ENCODE results near the gene MUC2. TPM values are rescaled to one million over a fixed set of nuclear protein-coding genes. Genes with fewer than 3 reads are reported as not detected.

The MUC2 gene
- total and polyA plus RNA-seq, 8 donors, result under 0.01 to 1,040 (median 0.45) TPM; not detected in 3

DNA sequence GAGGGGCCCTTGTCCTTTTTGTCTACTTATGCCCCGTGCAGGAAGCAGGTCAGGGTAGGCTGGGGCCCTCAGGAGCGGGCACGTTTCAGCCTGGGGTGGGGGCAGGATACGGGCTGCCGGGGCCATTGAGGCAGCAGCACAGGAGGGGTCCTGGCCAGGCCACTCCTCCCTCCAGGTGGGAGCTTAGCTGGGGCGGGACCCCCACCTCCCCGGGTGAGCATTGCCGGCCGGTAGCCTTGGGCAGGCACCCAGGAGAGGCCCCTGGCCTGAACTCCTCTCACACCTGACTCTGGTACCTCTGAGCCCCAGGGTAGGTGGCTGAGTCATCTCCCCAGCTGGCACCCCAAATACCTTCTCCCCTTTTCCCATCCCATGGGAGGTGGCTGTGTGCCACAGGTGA, 33.2 kb upstream of the MUC2 start:
- no peak for DNase-seq
- H3K4me3 ChIP-seq, result no peak overlapping the region
- peaks cover 8 to 43% (median 37%) of the 10 kb centered on the region in 4 donors for H3K4me1 ChIP-seq
- peaks cover 4 to 65% (median 23%) of the 10 kb centered on the region in 3 donors for H3K27me3 ChIP-seq
- H3K36me3 ChIP-seq, result no peaks in the 10 kb centered on the region
- no peaks in the 10 kb centered on the region for H3K9me3 ChIP-seq
- TF ChIP-seq, protein P1, sequence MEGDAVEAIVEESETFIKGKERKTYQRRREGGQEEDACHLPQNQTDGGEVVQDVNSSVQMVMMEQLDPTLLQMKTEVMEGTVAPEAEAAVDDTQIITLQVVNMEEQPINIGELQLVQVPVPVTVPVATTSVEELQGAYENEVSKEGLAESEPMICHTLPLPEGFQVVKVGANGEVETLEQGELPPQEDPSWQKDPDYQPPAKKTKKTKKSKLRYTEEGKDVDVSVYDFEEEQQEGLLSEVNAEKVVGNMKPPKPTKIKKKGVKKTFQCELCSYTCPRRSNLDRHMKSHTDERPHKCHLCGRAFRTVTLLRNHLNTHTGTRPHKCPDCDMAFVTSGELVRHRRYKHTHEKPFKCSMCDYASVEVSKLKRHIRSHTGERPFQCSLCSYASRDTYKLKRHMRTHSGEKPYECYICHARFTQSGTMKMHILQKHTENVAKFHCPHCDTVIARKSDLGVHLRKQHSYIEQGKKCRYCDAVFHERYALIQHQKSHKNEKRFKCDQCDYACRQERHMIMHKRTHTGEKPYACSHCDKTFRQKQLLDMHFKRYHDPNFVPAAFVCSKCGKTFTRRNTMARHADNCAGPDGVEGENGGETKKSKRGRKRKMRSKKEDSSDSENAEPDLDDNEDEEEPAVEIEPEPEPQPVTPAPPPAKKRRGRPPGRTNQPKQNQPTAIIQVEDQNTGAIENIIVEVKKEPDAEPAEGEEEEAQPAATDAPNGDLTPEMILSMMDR (IDR thresholded peaks at IDR 0.05), result no peak
- no peak for TF ChIP-seq POLR2AphosphoS5 (IDR thresholded peaks at IDR 0.05)
- no peak for TF ChIP-seq POLR2A (IDR thresholded peaks at IDR 0.05)
- no peak for TF ChIP-seq EP300 (IDR thresholded peaks at IDR 0.05)
- H3K27ac ChIP-seq, result peak overlapping the region in 2 of 5 donors; percentile 23 to 65
- 38 to 48% (median 46%) methylated on average over 6 to 9 of the region's 9 CpGs; no CpG with 5 or more reads in 1 of the 5 donors for WGBS, 5 donors
- intact Hi-C loops (cut with DNase I; ENCODE audit: low total_unique reads), result no loop called here

GRCh38 chr11:1041936-1042608, 32.6 kb upstream of the MUC2 start:
- Histone ChIP-seq H3K4me1 (peaks cover 8 to 37% (median 31%) of the 10 kb centered on the region in 4 donors), H3K27ac (peak overlapping the region in 2 of 5 donors; percentile 11 to 65), H3K4me3 (no peak overlapping the region), H3K9me3 (no peaks in the 10 kb centered on the region), H3K36me3 (no peaks in the 10 kb centered on the region), H3K27me3 (peaks cover 4 to 59% (median 17%) of the 10 kb centered on the region in 3 donors)
- intact Hi-C loops (cut with DNase I; ENCODE audit: low total_unique reads), result no loop called here
- peak; percentile 68 to 84 for DNase-seq
- TF ChIP-seq POLR2AphosphoS5 (IDR thresholded peaks at IDR 0.05) (no peak), POLR2A (IDR thresholded peaks at IDR 0.05) (no peak), EP300 (IDR thresholded peaks at IDR 0.05) (no peak)
- TF ChIP-seq, protein P1 (IDR thresholded peaks at IDR 0.05), result peak in 1 of 7 experiments; percentile 9
- WGBS, 5 donors, result 28 to 40% (median 31%) methylated on average over 16 to 18 of the region's 18 CpGs

DNA sequence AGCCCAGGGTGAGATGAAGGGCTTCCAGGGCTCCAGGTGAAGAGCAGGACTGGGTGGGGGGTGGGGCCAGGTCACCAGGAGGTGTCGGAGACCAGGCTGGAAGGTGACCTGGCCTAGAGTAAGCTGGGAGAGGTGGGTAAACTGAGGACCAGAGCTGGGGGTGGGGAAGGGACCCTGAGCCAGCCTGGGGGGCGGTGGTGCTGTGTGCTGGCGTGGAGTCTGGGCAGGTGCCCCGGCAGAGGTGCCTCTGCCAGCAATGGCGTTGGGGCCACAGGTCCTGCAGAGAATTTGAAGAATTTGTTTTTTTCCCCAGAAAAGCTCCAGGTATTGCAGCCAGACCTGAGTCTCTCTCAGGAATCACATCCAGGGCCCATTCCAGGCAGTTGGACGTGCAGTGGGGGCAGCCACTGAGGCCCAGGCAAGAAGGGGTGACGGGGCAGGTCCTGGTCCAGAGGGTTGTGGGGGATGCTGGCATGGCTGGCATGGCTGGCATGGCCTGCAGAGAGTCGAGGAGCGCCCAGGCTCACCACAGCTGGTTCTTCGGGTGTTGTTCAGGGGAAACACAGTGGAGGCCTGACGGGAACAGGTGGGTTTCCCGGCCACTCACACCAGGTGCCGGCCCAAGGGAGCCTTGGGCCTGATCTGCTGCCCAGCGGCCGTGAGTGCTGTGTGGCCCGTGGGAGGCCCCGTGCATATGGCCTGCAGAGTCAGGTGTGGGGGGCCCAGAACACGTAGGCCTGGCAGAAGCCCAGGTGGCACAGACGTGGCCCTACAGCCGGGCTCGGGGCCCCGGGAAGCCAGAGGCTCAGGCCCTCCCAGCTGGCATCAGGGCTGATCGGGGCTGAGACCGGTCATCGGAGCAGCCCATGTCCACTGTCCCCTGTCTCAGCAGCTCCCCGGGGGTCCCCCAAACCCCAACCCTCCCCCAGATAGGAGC, 31.8 kb upstream of the MUC2 start:
- Histone ChIP-seq H3K4me1 (peaks cover 8 to 35% (median 29%) of the 10 kb centered on the region in 4 donors), H3K4me3 (no peak overlapping the region), H3K27ac (no peak overlapping the region), H3K9me3 (no peaks in the 10 kb centered on the region), H3K36me3 (no peaks in the 10 kb centered on the region), H3K27me3 (peaks cover 4 to 58% (median 8%) of the 10 kb centered on the region in 3 donors)
- intact Hi-C loops (cut with DNase I; ENCODE audit: low total_unique reads), result no loop called here
- TF ChIP-seq, protein P1 (IDR thresholded peaks at IDR 0.05), result no peak
- TF ChIP-seq POLR2AphosphoS5 (IDR thresholded peaks at IDR 0.05), result no peak
- no peak for TF ChIP-seq EP300 (IDR thresholded peaks at IDR 0.05)
- no peak for TF ChIP-seq POLR2A (IDR thresholded peaks at IDR 0.05)
- no peak for DNase-seq
- WGBS, 5 donors, result 81 to 87% (median 85%) methylated on average over 23 to 26 of the region's 26 CpGs

DNA sequence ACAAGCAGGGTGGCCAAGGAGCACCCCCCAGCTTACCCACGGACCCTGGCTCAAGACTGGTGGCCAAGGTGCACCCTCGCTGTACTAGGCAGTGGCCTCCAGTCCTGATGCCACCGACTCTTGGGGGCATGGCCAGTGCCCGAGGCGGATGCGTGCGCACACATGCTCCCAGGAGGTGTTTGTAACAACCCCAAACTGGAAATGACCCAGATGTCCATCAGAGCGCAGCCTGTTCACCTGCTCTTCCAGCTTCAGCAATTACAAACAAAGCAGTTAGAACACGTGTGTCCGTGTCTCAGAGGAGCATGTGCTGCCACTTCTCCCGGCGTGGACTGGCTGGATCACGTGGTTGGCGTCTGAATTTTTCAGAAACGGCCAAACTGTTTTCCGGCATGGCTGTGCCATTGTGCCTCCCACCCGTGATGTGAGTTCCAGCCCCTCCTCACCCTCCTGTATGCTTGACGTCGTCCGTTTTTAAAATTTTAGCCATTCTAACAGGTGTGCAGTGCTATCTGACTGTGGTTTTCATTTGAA, 31.0 kb upstream of the MUC2 start:
- peaks cover 8 to 35% (median 29%) of the 10 kb centered on the region in 4 donors for H3K4me1 ChIP-seq
- 86 to 90% (median 89%) methylated on average over 16 to 20 of the region's 20 CpGs for WGBS, 5 donors
- no peaks in the 10 kb centered on the region for H3K36me3 ChIP-seq
- H3K27ac ChIP-seq, result no peak overlapping the region
- intact Hi-C loops (cut with DNase I; ENCODE audit: low total_unique reads), result no loop called here
- H3K4me3 ChIP-seq, result no peak overlapping the region
- H3K9me3 ChIP-seq, result no peaks in the 10 kb centered on the region
- no peak for TF ChIP-seq EP300 (IDR thresholded peaks at IDR 0.05)
- H3K27me3 ChIP-seq, result peaks cover 4 to 58% (median 7%) of the 10 kb centered on the region in 3 donors
- no peak for DNase-seq

All from stomach (tissue), 9 donors.